Caco-2 (cell line): ENCODE measurements around the gene KIRREL3. TPM values are rescaled to one million over a fixed set of nuclear protein-coding genes. Genes with fewer than 3 reads are reported as not detected.

Experiments
- BruUV-seq: library from RNA; stranded (reverse); fragments of 400-500 nt; replicated peaks from 2 replicates; lab custom pipeline; 2021; lab: Mats Ljungman, UMichigan
- CTCF ChIA-PET: fragments of 300-600 bp; sonication (Branson Sonifier 250); formaldehyde crosslinking; loops from one replicate; lab custom pipeline; 2022; ENCODE audit warnings: antibody characterized with exemption; lab: Charles Lee
- POLR2A ChIA-PET: fragments of 300-600 bp; sonication (Branson Sonifier 250); formaldehyde crosslinking; loops from one replicate; lab custom pipeline; 2022; ENCODE audit warnings: antibody characterized with exemption; lab: Charles Lee
- DNase-seq, 2 experiments: peaks; one replicate each; pipeline versions ENCODE4 v3.0.0 to v3.0.0-alpha.2; 2020 to 2022
- H3K27me3 ChIP-seq: replicated peaks from 2 replicates; pipeline ENCODE4 v1.6.0; 2011; ENCODE audit warnings: low read length; ENCODE audit not compliant: control insufficient read depth, insufficient read depth
- H3K36me3 ChIP-seq: 2 replicates; pipeline ENCODE4 v1.5.1; 2011; ENCODE audit warnings: low read length; ENCODE audit not compliant: control insufficient read depth, insufficient read depth
- H3K4me1 ChIP-seq: fragments of 250-450 bp; sonication (Bioruptor Pico); 2 replicates; pipeline ENCODE4 v1.5.1; 2020; ENCODE audit warnings: mild to moderate bottlenecking
- H3K4me3 ChIP-seq: 2 replicates; pipeline ENCODE4 v1.5.1; 2011; ENCODE audit warnings: low read depth, mild to moderate bottlenecking, control low read depth, low read length
- H3K9me3 ChIP-seq: fragments of 250-450 bp; sonication (Bioruptor Pico); 2 replicates; pipeline ENCODE4 v1.5.1; 2020; ENCODE audit warnings: mild to moderate bottlenecking, moderate library complexity
- H3K27ac Mint-ChIP-seq: one replicate; pipeline ENCODE4 v1.8.0; 2022; ENCODE audit warnings: mixed read lengths; ENCODE audit not compliant: unreplicated experiment
- H3K27me3 Mint-ChIP-seq: one replicate; pipeline ENCODE4 v1.8.0; 2022; ENCODE audit warnings: mixed read lengths; ENCODE audit not compliant: insufficient read depth, unreplicated experiment
- H3K36me3 Mint-ChIP-seq: one replicate; pipeline ENCODE4 v1.8.0; 2022; ENCODE audit warnings: mild to moderate bottlenecking, mixed read lengths; ENCODE audit not compliant: insufficient read depth, unreplicated experiment
- H3K4me1 Mint-ChIP-seq: one replicate; pipeline ENCODE4 v1.8.0; 2022; ENCODE audit warnings: low read depth, mixed read lengths; ENCODE audit not compliant: unreplicated experiment
- H3K4me3 Mint-ChIP-seq: one replicate; pipeline ENCODE4 v1.8.0; 2022; ENCODE audit warnings: mild to moderate bottlenecking, moderate library complexity, mixed read lengths; ENCODE audit not compliant: unreplicated experiment
- H3K9me3 Mint-ChIP-seq: one replicate; pipeline ENCODE4 v1.8.0; 2022; ENCODE audit warnings: mixed read lengths; ENCODE audit not compliant: unreplicated experiment
- intact Hi-C: fragments of 100-400 bp; cut with micrococcal nuclease; formaldehyde crosslinking; loops from one replicate; pipeline ENCODE4 v1.10.0; 2022; ENCODE audit not compliant: unreplicated experiment
- total RNA-seq: library from RNA; stranded (reverse); gene quantifications from 2 replicates; pipeline ENCODE4 v1.2.3, GENCODE V29; 2022
- TF ChIP-seq, protein P1 (sequence below), 2 experiments: fragments of 200-600 bp in 1 of 2; IDR thresholded peaks; 1 replicate in 1 of 2; 2 replicates in 1 of 2; pipeline versions ENCODE4 v1.5.1 to v1.8.0; 2011 to 2022; ENCODE audit warnings: antibody characterized with exemption in 1 of 2, control low read depth in 1 of 2, inconsistent platforms in 1 of 2, low read depth in 1 of 2, low read length in 1 of 2, mild to moderate bottlenecking in 1 of 2, moderate library complexity in 1 of 2; ENCODE audit not compliant: insufficient read depth in 1 of 2, severe bottlenecking in 1 of 2, unreplicated experiment in 1 of 2

Gene KIRREL3
- total RNA-seq, 1 experiment from 2014 or later, result not detected

DNA sequence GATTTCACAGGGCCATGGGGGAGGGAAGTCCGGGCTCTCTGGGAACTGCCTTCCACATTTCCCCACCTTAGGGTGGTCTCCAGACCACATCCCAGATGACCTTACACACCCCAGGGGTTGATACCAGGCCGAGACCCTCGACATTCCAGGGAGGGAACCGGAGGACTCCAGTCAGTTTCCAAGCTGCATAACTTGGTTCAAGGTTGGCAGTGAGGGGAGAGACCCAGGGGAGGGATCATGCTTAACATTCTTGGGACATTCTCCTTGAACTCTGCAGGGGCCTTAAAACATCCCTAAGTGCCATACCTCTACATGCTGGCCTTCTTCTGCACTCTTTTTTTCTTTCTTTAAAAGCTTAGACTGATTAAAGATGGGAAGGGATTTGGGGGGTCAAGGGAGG, 394.1 kb downstream of the KIRREL3 start:
- POLR2A ChIA-PET, result no interaction called here
- Histone ChIP-seq H3K27me3 (peaks cover 2% of the 10 kb centered on the region), H3K4me1 (no peaks in the 10 kb centered on the region), H3K36me3 (no peaks in the 10 kb centered on the region), H3K4me3 (no peak overlapping the region), H3K9me3 (no peaks in the 10 kb centered on the region)
- Mint-ChIP-seq H3K27me3 (peaks cover 24% of the 10 kb centered on the region), H3K4me3 (no peak overlapping the region), H3K36me3 (no peaks in the 10 kb centered on the region), H3K27ac (no peak overlapping the region), H3K4me1 (no peaks in the 10 kb centered on the region), H3K9me3 (no peaks in the 10 kb centered on the region)
- TF ChIP-seq, protein P1, sequence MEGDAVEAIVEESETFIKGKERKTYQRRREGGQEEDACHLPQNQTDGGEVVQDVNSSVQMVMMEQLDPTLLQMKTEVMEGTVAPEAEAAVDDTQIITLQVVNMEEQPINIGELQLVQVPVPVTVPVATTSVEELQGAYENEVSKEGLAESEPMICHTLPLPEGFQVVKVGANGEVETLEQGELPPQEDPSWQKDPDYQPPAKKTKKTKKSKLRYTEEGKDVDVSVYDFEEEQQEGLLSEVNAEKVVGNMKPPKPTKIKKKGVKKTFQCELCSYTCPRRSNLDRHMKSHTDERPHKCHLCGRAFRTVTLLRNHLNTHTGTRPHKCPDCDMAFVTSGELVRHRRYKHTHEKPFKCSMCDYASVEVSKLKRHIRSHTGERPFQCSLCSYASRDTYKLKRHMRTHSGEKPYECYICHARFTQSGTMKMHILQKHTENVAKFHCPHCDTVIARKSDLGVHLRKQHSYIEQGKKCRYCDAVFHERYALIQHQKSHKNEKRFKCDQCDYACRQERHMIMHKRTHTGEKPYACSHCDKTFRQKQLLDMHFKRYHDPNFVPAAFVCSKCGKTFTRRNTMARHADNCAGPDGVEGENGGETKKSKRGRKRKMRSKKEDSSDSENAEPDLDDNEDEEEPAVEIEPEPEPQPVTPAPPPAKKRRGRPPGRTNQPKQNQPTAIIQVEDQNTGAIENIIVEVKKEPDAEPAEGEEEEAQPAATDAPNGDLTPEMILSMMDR (IDR thresholded peaks at IDR 0.05; ENCODE audit: insufficient read depth in 1 of 2, low read depth in 1 of 2, low read length in 1 of 2, severe bottlenecking in 1 of 2, unreplicated experiment in 1 of 2), result no peak
- BruUV-seq, result no TSS peak
- CTCF ChIA-PET, result interaction anchor here (1.1 to 2.4 kb wide), 4 partner anchors 12 to 384 kb away, joined by 3 to 14 read pairs (median 6); no protein-coding TSS in a partner anchor
- DNase-seq, result no peak
- intact Hi-C loops, result loop anchor here (2.0 to 10.0 kb wide), 5 partner anchors 81 to 741 kb away; no protein-coding TSS in a partner anchor

DNA sequence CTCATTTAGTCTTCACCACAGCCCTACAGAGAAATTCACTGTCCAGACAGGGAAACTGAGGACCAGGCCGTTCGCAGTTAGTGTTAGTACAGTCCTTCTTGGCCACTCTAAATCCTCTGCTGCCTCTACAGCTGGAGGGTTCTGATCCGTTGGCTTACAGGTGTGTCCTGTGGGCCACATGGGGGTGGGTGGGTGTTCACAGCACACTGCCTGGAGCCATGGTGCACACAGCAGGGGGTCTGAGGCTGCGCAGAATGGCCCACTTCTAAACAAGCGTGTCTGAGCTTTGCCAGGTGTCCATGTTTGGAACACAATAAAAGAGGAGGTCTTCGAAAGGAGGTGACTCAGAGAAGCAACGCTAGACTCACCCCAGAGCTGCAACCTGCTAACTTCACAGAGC, 396.1 kb downstream of the KIRREL3 start:
- no peaks in the 10 kb centered on the region for H3K4me1 Mint-ChIP-seq
- no peak overlapping the region for H3K4me3 Mint-ChIP-seq
- Histone ChIP-seq H3K27me3 (peaks cover 4% of the 10 kb centered on the region), H3K4me3 (no peak overlapping the region), H3K9me3 (no peaks in the 10 kb centered on the region), H3K36me3 (no peaks in the 10 kb centered on the region), H3K4me1 (no peaks in the 10 kb centered on the region)
- H3K9me3 Mint-ChIP-seq, result no peaks in the 10 kb centered on the region
- BruUV-seq, result no TSS peak
- no peak for DNase-seq
- peaks cover 26% of the 10 kb centered on the region for H3K27me3 Mint-ChIP-seq
- no peaks in the 10 kb centered on the region for H3K36me3 Mint-ChIP-seq
- TF ChIP-seq, protein P1 (IDR thresholded peaks at IDR 0.05; ENCODE audit: insufficient read depth in 1 of 2, low read depth in 1 of 2, low read length in 1 of 2, severe bottlenecking in 1 of 2, unreplicated experiment in 1 of 2), result no peak
- H3K27ac Mint-ChIP-seq, result no peak overlapping the region
- intact Hi-C loops, result loop anchor here (10.0 kb wide), 1 partner anchor 290 kb away; no protein-coding TSS in a partner anchor
- ChIA-PET POLR2A (no interaction called here), CTCF (interaction anchor here (1.6 kb wide), 1 partner anchor 386 kb away, joined by 5 read pairs; no protein-coding TSS in a partner anchor)

DNA sequence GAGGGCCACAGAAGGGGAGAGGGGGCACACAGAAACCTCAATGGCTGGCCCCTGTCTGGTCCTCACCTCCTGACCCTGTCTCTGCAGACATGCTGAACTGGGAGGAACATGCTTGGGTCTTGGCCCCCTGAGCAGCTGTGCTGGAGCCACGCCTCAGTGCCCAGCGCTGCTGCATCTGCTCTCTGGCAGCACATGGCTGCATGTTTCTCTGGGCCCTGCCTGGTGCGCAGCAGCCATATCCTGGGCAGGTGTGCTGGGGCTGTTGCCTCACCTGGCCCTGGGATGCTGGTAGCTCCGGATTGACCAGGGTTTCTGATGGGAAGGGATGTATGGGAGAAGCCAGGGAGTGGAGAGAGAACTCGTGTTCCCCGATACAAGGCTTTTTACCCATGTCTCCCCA, 397.1 kb downstream of the KIRREL3 start:
- H3K27me3 Mint-ChIP-seq, result peaks cover 26% of the 10 kb centered on the region
- H3K4me3 Mint-ChIP-seq, result no peak overlapping the region
- CTCF ChIA-PET, result no interaction called here
- H3K27me3 ChIP-seq, result peaks cover 4% of the 10 kb centered on the region
- BruUV-seq, result no TSS peak
- no peaks in the 10 kb centered on the region for H3K36me3 ChIP-seq
- H3K4me3 ChIP-seq, result no peak overlapping the region
- POLR2A ChIA-PET, result no interaction called here
- H3K9me3 ChIP-seq, result no peaks in the 10 kb centered on the region
- intact Hi-C loops, result loop anchor here (10.0 kb wide), 1 partner anchor 289 kb away; no protein-coding TSS in a partner anchor
- H3K27ac Mint-ChIP-seq, result no peak overlapping the region
- H3K36me3 Mint-ChIP-seq, result no peaks in the 10 kb centered on the region
- H3K4me1 Mint-ChIP-seq, result no peaks in the 10 kb centered on the region
- no peaks in the 10 kb centered on the region for H3K4me1 ChIP-seq
- TF ChIP-seq, protein P1 (IDR thresholded peaks at IDR 0.05; ENCODE audit: insufficient read depth in 1 of 2, low read depth in 1 of 2, low read length in 1 of 2, severe bottlenecking in 1 of 2, unreplicated experiment in 1 of 2), result no peak
- H3K9me3 Mint-ChIP-seq, result no peaks in the 10 kb centered on the region
- DNase-seq, result no peak
